ENCODE measurements around the gene RNF149. TPM values are rescaled to one million over a fixed set of nuclear protein-coding genes. Genes with fewer than 3 reads are reported as not detected.

The RNF149 gene
- total RNA-seq, 1 experiment from 2014 or later = 40.2 TPM

GRCh38 chr2:101300836-101301235 is 7.7 kb downstream of the RNF149 start:
- H3K27me3 ChIP-seq (ENCODE audit: insufficient read depth, low read length) = no peaks in the 10 kb centered on the region
- H3K9me3 ChIP-seq (ENCODE audit: control insufficient read depth in 1 of 2, insufficient read depth in 1 of 2, low read depth in 1 of 2, low read length in 2 of 2) = no peaks in the 10 kb centered on the region
- BruUV-seq (replicated peaks) = no TSS peak
- DNase-seq (ENCODE audit: low read depth, low spot score) (no peak), ATAC-seq (no peak)
- no peak overlapping the region for H3K4me3 ChIP-seq (replicated peaks in 1 of 2; ENCODE audit: low read depth in 1 of 2, low read length in 2 of 2)
- no peaks in the 10 kb centered on the region for H3K9me2 ChIP-seq (ENCODE audit: insufficient read depth)
- no peak overlapping the region for H2AFZ ChIP-seq (ENCODE audit: low read depth, low read length, poor library complexity, severe bottlenecking)
- intact Hi-C loops (cut with micrococcal nuclease) = no loop called here
- TF ChIP-seq YY1 (IDR thresholded peaks at IDR 0.05; ENCODE audit: extremely low read depth, insufficient replicate concordance, low read depth, low read length) (no peak), SIN3A (IDR thresholded peaks at IDR 0.05; ENCODE audit: low read depth) (no peak), ELF1 (IDR thresholded peaks at IDR 0.05; ENCODE audit: borderline replicate concordance, low read depth) (no peak), CBX3 (IDR thresholded peaks at IDR 0.05; ENCODE audit: low read depth) (no peak), EZH2phosphoT487 (IDR thresholded peaks at IDR 0.05; ENCODE audit: borderline replicate concordance) (no peak), RAD21 (IDR thresholded peaks at IDR 0.05; ENCODE audit: low read depth) (no peak), EZH2 (IDR thresholded peaks at IDR 0.05) (no peak), SP1 (IDR thresholded peaks at IDR 0.05; ENCODE audit: low read depth) (no peak), ZBTB33 (IDR thresholded peaks at IDR 0.05; ENCODE audit: extremely low read depth, insufficient replicate concordance, low read length) (no peak), JUND (IDR thresholded peaks at IDR 0.05) (no peak), EGR1 (IDR thresholded peaks at IDR 0.05; ENCODE audit: low read depth) (no peak), CTCF (IDR thresholded peaks at IDR 0.05 in 2 of 3, conservative IDR thresholded peaks at IDR 0.05 in 1 of 3; ENCODE audit: borderline replicate concordance in 1 of 3, insufficient read depth in 1 of 3, low read depth in 2 of 3, low read length in 2 of 3) (no peak), ZNF274 (IDR thresholded peaks at IDR 0.05; ENCODE audit: low read depth, low read length) (no peak), POLR2AphosphoS5 (IDR thresholded peaks at IDR 0.05; ENCODE audit: low read depth, low read length) (no peak), POLR2A (IDR thresholded peaks at IDR 0.05; ENCODE audit: borderline replicate concordance, extremely low read depth, insufficient read depth, insufficient read length) (no peak), TCF7L2 (IDR thresholded peaks at IDR 0.05; ENCODE audit: borderline replicate concordance, extremely low read depth, insufficient read depth, insufficient read length) (no peak), MAX (IDR thresholded peaks at IDR 0.05) (no peak)
- no peak overlapping the region for H3K27ac ChIP-seq (ENCODE audit: low read depth, low read length)
- no peaks in the 10 kb centered on the region for H4K20me1 ChIP-seq (ENCODE audit: insufficient read depth)
- POLR2A ChIA-PET = interaction anchor here (2.3 kb wide), 1 partner anchor 8 kb away, joined by 9 read pairs; the partner anchor contains the start of gene RNF149
- peaks cover 2 to 3% of the 10 kb centered on the region in 2 experiments; a peak in 2 of 4 replicates for H3K4me1 ChIP-seq (ENCODE audit: control insufficient read depth in 1 of 2, insufficient read depth in 2 of 2, low read length in 2 of 2)
- RAD21 ChIA-PET (ENCODE audit: low non-redundant PET in 1 of 2, low total read pairs in 2 of 2, uncharacterized antibody in 2 of 2, unreplicated experiment in 2 of 2) = no interaction called here
- H3K36me3 ChIP-seq (ENCODE audit: control insufficient read depth in 1 of 2, insufficient read depth in 2 of 2, low read length in 2 of 2) = peaks cover 0 to 6% of the 10 kb centered on the region in 2 experiments; a peak in 1 of 4 replicates
- peaks cover 100% of the 10 kb centered on the region for H3K79me2 ChIP-seq (ENCODE audit: insufficient read depth, low read length)
- CTCF ChIA-PET = no interaction called here
- no peak overlapping the region for H3K4me2 ChIP-seq (ENCODE audit: low read length)
- H3K9ac ChIP-seq (ENCODE audit: low read length) = no peak overlapping the region

All from HCT116 (cell line).